Panc1 (cell line): ENCODE results near the gene MARCKSL1. TPM values are rescaled to one million over a fixed set of nuclear protein-coding genes. Genes with fewer than 3 reads are reported as not detected.
A peak's percentile ranks its signal among the peaks of the same experiment; 100 is the strongest.

Experiments used
- ATAC-seq: fragments of 200-7000 bp; cut with Tn5 transposase; 2 replicates; pipeline ENCODE4 v1.9.1; 2020; ENCODE audit warnings: mild to moderate bottlenecking, moderate library complexity
- BruUV-seq: library from RNA; stranded (reverse); fragments of 400-500 nt; replicated peaks from 2 replicates; lab custom pipeline; 2021; lab: Mats Ljungman, UMichigan
- CTCF ChIA-PET: fragments of 300-600 bp; sonication (Branson Sonifier 250); formaldehyde crosslinking; loops from one replicate; lab custom pipeline; 2022; ENCODE audit warnings: antibody characterized with exemption; lab: Charles Lee
- POLR2A ChIA-PET: fragments of 300-600 bp; sonication (Branson Sonifier 250); formaldehyde crosslinking; loops from one replicate; lab custom pipeline; 2022; ENCODE audit warnings: antibody characterized with exemption; lab: Charles Lee
- DNase-seq: peaks from one replicate; pipeline ENCODE4 v3.0.0-alpha.2; 2010; ENCODE audit warnings: low read depth, low spot score
- H3K27ac ChIP-seq: 2 replicates; pipeline ENCODE4 v1.5.1; 2011; ENCODE audit warnings: mild to moderate bottlenecking, low read length, inconsistent platforms
- H3K27me3 ChIP-seq: fragments of 200-500 bp; sonication (Bioruptor generic); 2 replicates; pipeline ENCODE4 v1.6.0; 2014; ENCODE audit warnings: low read length, inconsistent platforms; ENCODE audit not compliant: control insufficient read depth, insufficient read depth
- H3K36me3 ChIP-seq: fragments of 200-500 bp; sonication (Bioruptor generic); 2 replicates; pipeline ENCODE4 v1.5.1; 2014; ENCODE audit warnings: inconsistent platforms, mild to moderate bottlenecking, low read length, moderate library complexity; ENCODE audit not compliant: control insufficient read depth, insufficient read depth
- H3K4me1 ChIP-seq: 2 replicates; pipeline ENCODE4 v1.5.1; 2011; ENCODE audit warnings: inconsistent platforms, mild to moderate bottlenecking, low read length, moderate library complexity; ENCODE audit not compliant: control insufficient read depth, insufficient read depth
- H3K4me3 ChIP-seq, 2 experiments: 2 replicates each; pipeline ENCODE4 v1.5.1; 2011 to 2012; ENCODE audit warnings: low read depth in 2 of 2, low read length in 2 of 2, mild to moderate bottlenecking in 2 of 2, inconsistent platforms in 1 of 2, moderate library complexity in 1 of 2
- H3K9me3 ChIP-seq: fragments of 200-500 bp; sonication (Bioruptor generic); 2 replicates; pipeline ENCODE4 v1.5.1; 2014; ENCODE audit warnings: low read depth, mild to moderate bottlenecking, inconsistent platforms, low read length, moderate library complexity; ENCODE audit not compliant: control insufficient read depth, insufficient read depth
- POLR2AphosphoS5 ChIP-seq: IDR thresholded peaks from 2 replicates; pipeline ENCODE4 v1.6.1; 2012; ENCODE audit warnings: mild to moderate bottlenecking, low read depth, low read length, moderate library complexity
- SIN3A ChIP-seq: IDR thresholded peaks from 2 replicates; pipeline ENCODE4 v1.6.1; 2012; ENCODE audit warnings: low read depth, mild to moderate bottlenecking, low read length, moderate library complexity, borderline replicate concordance; ENCODE audit not compliant: insufficient read depth
- TCF7L2 ChIP-seq: IDR thresholded peaks from 2 replicates; pipeline ENCODE4 v1.6.1; 2011; ENCODE audit warnings: mild to moderate bottlenecking, low read depth, low read length, inconsistent platforms
- in situ Hi-C: cut with HindIII; loops from 2 replicates; pipeline ENCODE4 v1.10.0; 2016; ENCODE audit warnings: low sequenced_read_pairs, low pct_unique_long_range_greater_than_20kb
- intact Hi-C: fragments of 100-400 bp; cut with micrococcal nuclease; formaldehyde crosslinking; loops from one replicate; pipeline ENCODE4 v1.10.0; 2022; ENCODE audit not compliant: unreplicated experiment
- total RNA-seq: library from RNA; stranded (reverse); gene quantifications from one replicate; pipeline ENCODE4 v1.2.1, GENCODE V29; 2021; ENCODE audit not compliant: unreplicated experiment
- TF ChIP-seq, protein P1 (sequence below), 2 experiments: IDR thresholded peaks; 2 replicates each; pipeline ENCODE4 v1.6.1; 2011 to 2012; ENCODE audit warnings: low read depth in 2 of 2, control low read depth in 1 of 2, low read length in 1 of 2, mild to moderate bottlenecking in 1 of 2, moderate library complexity in 1 of 2; ENCODE audit not compliant: insufficient read depth in 1 of 2
- TF ChIP-seq, protein P2 (sequence below): fragments of 450-650 bp; IDR thresholded peaks from 2 replicates; pipeline ENCODE4 v1.5.1; 2017; ENCODE audit warnings: mild to moderate bottlenecking

Gene MARCKSL1
- total RNA-seq, 1 experiment from 2014 or later: 176 TPM

DNA sequence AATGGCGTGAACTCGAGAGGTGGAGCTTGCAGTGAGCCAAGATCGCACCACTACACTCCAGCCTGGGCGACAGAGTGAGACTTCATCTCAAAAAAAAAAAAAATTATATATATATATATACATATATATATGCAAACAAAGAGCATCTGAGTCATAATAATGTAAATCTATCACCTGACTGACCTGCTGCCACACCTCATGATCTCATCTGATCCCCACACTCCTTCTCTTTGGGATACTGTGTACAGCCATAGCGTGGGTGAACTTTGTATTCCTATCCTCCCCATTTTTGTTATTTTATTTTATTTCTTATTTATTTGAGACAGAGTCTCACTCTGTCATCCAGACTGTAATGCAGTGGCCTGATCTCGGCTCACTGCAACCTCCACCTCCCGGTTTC, 46.8 kb downstream of the MARCKSL1 start:
- no peak for TF ChIP-seq POLR2AphosphoS5
- H3K27ac ChIP-seq: no peak overlapping the region
- no peak overlapping the region for H3K4me3 ChIP-seq
- POLR2A ChIA-PET: interaction anchor here (0.7 kb wide), 1 partner anchor 30 kb away, joined by 4 read pairs; no protein-coding TSS in a partner anchor
- no peaks in the 10 kb centered on the region for H3K9me3 ChIP-seq
- BruUV-seq: no TSS peak
- H3K36me3 ChIP-seq: peaks cover 3% of the 10 kb centered on the region; the same call in 1 of the 2 replicates
- in situ Hi-C loops (no loop called here), intact Hi-C loops (no loop called here)
- ATAC-seq: no peak
- no peaks in the 10 kb centered on the region for H3K27me3 ChIP-seq
- CTCF ChIA-PET: no interaction called here
- H3K4me1 ChIP-seq: peaks cover 10% of the 10 kb centered on the region; the same call in 1 of the 2 replicates
- peak; percentile 4 for DNase-seq

DNA sequence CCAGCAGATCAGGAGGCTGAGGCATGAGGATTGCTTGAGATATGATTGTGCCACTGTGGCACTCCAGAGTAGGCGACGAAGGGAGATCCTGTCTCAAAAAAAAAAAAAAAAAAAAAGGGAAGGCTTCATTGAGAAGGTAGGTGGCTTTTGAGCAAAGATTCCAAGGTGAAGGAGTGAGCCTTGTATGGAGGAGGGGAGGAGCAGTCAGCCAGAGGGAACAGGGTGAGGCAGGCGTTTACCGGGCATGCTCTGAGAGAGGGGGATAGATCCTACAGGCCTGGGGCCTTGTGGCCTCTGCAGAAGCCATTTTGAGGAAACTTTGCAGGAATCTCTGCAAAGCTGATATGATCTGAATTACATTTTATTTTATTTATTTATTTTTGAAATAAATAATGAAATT, 49.3 kb downstream of the MARCKSL1 start:
- in situ Hi-C loops (no loop called here), intact Hi-C loops (no loop called here)
- ChIA-PET POLR2A (no interaction called here), CTCF (interaction anchor here (0.7 kb wide), 2 partner anchors 40 to 378 kb away, joined by 15 to 21 read pairs; partner anchors contain the start of gene FAM167B)
- ATAC-seq (no peak), DNase-seq (no peak)
- no peaks in the 10 kb centered on the region for H3K27me3 ChIP-seq
- no TSS peak for BruUV-seq
- peaks cover 10% of the 10 kb centered on the region; the same call in 1 of the 2 replicates for H3K4me1 ChIP-seq
- no peak overlapping the region for H3K4me3 ChIP-seq
- TF ChIP-seq, protein P1, sequence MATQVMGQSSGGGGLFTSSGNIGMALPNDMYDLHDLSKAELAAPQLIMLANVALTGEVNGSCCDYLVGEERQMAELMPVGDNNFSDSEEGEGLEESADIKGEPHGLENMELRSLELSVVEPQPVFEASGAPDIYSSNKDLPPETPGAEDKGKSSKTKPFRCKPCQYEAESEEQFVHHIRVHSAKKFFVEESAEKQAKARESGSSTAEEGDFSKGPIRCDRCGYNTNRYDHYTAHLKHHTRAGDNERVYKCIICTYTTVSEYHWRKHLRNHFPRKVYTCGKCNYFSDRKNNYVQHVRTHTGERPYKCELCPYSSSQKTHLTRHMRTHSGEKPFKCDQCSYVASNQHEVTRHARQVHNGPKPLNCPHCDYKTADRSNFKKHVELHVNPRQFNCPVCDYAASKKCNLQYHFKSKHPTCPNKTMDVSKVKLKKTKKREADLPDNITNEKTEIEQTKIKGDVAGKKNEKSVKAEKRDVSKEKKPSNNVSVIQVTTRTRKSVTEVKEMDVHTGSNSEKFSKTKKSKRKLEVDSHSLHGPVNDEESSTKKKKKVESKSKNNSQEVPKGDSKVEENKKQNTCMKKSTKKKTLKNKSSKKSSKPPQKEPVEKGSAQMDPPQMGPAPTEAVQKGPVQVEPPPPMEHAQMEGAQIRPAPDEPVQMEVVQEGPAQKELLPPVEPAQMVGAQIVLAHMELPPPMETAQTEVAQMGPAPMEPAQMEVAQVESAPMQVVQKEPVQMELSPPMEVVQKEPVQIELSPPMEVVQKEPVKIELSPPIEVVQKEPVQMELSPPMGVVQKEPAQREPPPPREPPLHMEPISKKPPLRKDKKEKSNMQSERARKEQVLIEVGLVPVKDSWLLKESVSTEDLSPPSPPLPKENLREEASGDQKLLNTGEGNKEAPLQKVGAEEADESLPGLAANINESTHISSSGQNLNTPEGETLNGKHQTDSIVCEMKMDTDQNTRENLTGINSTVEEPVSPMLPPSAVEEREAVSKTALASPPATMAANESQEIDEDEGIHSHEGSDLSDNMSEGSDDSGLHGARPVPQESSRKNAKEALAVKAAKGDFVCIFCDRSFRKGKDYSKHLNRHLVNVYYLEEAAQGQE (IDR thresholded peaks at IDR 0.05; ENCODE audit: insufficient read depth in 1 of 2, low read depth in 2 of 2, low read length in 1 of 2): no peak
- TF ChIP-seq, protein P2, sequence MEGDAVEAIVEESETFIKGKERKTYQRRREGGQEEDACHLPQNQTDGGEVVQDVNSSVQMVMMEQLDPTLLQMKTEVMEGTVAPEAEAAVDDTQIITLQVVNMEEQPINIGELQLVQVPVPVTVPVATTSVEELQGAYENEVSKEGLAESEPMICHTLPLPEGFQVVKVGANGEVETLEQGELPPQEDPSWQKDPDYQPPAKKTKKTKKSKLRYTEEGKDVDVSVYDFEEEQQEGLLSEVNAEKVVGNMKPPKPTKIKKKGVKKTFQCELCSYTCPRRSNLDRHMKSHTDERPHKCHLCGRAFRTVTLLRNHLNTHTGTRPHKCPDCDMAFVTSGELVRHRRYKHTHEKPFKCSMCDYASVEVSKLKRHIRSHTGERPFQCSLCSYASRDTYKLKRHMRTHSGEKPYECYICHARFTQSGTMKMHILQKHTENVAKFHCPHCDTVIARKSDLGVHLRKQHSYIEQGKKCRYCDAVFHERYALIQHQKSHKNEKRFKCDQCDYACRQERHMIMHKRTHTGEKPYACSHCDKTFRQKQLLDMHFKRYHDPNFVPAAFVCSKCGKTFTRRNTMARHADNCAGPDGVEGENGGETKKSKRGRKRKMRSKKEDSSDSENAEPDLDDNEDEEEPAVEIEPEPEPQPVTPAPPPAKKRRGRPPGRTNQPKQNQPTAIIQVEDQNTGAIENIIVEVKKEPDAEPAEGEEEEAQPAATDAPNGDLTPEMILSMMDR: no peak
- TF ChIP-seq TCF7L2 (no peak), SIN3A (no peak), POLR2AphosphoS5 (no peak)
- H3K27ac ChIP-seq: no peak overlapping the region
- no peaks in the 10 kb centered on the region for H3K9me3 ChIP-seq
- H3K36me3 ChIP-seq: no peaks in the 10 kb centered on the region

DNA sequence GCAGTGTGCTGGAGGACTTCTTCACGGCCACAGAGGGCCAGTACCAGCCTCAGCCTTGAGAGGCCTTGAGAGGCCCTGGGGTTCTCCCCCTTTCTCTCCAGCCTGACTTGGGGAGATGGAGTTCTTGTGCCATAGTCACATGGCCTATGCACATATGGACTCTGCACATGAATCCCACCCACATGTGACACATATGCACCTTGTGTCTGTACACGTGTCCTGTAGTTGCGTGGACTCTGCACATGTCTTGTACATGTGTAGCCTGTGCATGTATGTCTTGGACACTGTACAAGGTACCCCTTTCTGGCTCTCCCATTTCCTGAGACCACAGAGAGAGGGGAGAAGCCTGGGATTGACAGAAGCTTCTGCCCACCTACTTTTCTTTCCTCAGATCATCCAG, 50.4 kb downstream of the MARCKSL1 start:
- no peaks in the 10 kb centered on the region for H3K36me3 ChIP-seq
- intact Hi-C loops (no loop called here), in situ Hi-C loops (no loop called here)
- H3K9me3 ChIP-seq: no peaks in the 10 kb centered on the region
- H3K27me3 ChIP-seq: no peaks in the 10 kb centered on the region
- CTCF ChIA-PET: no interaction called here
- no TSS peak for BruUV-seq
- 0 out of 2 replicates have a peak, but pooled peaks cover 4% of the 10 kb centered on the region for H3K4me1 ChIP-seq
- TF ChIP-seq TCF7L2 (no peak), POLR2AphosphoS5 (no peak), SIN3A (no peak)
- TF ChIP-seq, protein P2: no peak
- TF ChIP-seq, protein P1 (IDR thresholded peaks at IDR 0.05; ENCODE audit: insufficient read depth in 1 of 2, low read depth in 2 of 2, low read length in 1 of 2): no peak
- ATAC-seq: 0 out of 2 replicates have a peak, but pooled peaks have one; percentile 16
- no peak for DNase-seq
- H3K4me3 ChIP-seq: no peak overlapping the region
- no peak overlapping the region for H3K27ac ChIP-seq
- POLR2A ChIA-PET: no interaction called here
